Smooth muscle cell (in vitro differentiated cells): ENCODE data around the gene CPNE5. TPM values are rescaled to one million over a fixed set of nuclear protein-coding genes. Genes with fewer than 3 reads are reported as not detected.

Experiments used
- DNase-seq: peaks from one replicate; lab custom pipeline; 2025; ENCODE audit not compliant: unreplicated experiment; lab: John Stamatoyannopoulos, UW
- H2AFZ ChIP-seq: fragments of 200-600 bp; sonication (generic); 2 replicates; pipeline ENCODE4 v1.6.0; 2016; ENCODE audit warnings: antibody characterized with exemption, low read depth, mild to moderate bottlenecking
- H3F3A ChIP-seq: fragments of 200-600 bp; sonication (generic); 2 replicates; pipeline ENCODE4 v1.6.0; 2017; ENCODE audit warnings: antibody characterized with exemption, low read depth
- H3K27ac ChIP-seq: fragments of 200-600 bp; sonication (generic); 2 replicates; pipeline ENCODE4 v1.5.1; 2016; ENCODE audit warnings: low read depth, mild to moderate bottlenecking
- H3K27me3 ChIP-seq: fragments of 200-600 bp; sonication (generic); 2 replicates; pipeline ENCODE4 v1.6.1; 2016; ENCODE audit warnings: low read depth, mild to moderate bottlenecking
- H3K36me3 ChIP-seq: fragments of 200-600 bp; sonication (generic); 2 replicates; pipeline ENCODE4 v1.5.1; 2016; ENCODE audit warnings: low read depth
- H3K4me1 ChIP-seq: fragments of 200-600 bp; sonication (generic); 2 replicates; pipeline ENCODE4 v1.5.1; 2016; ENCODE audit warnings: low read depth
- H3K4me2 ChIP-seq: fragments of 200-600 bp; sonication (generic); 2 replicates; pipeline ENCODE4 v1.6.0; 2016; ENCODE audit warnings: mild to moderate bottlenecking
- H3K4me3 ChIP-seq: fragments of 200-600 bp; sonication (generic); 2 replicates; pipeline ENCODE4 v1.5.1; 2016; ENCODE audit warnings: mild to moderate bottlenecking
- H3K79me2 ChIP-seq: fragments of 200-600 bp; sonication (generic); 2 replicates; pipeline ENCODE4 v1.6.0; 2016; ENCODE audit warnings: low read depth, mild to moderate bottlenecking
- H3K9ac ChIP-seq: fragments of 200-600 bp; sonication (generic); 2 replicates; pipeline ENCODE4 v1.6.0; 2016; ENCODE audit warnings: low read depth
- H3K9me3 ChIP-seq: fragments of 200-600 bp; sonication (generic); replicated peaks from 2 replicates; pipeline ENCODE4 v1.5.1; 2016; ENCODE audit warnings: low read depth
- H4K20me1 ChIP-seq: fragments of 200-600 bp; sonication (generic); 2 replicates; pipeline ENCODE4 v1.6.0; 2016; ENCODE audit warnings: low read depth
- WGBS: methylation state at CpG from one replicate; pipeline ENCODE4 v1.1.7; 2016; ENCODE audit warnings: low lambda C conversion rate; 5-methylcytosine and 5-hydroxymethylcytosine counted together
- polyA plus RNA-seq: library from polyadenylated mRNA; unstranded; fragments of >200 nt; fragmentation: Nextera tagmentation; extraction: Ambion mirVana; gene quantifications from 2 replicates; pipeline ENCODE4 v1.2.1, GENCODE V29; 2016
- total RNA-seq: library from RNA; depleted of rRNA; stranded (reverse); fragments of >200 nt; gene quantifications from 2 replicates; pipeline ENCODE4 v1.2.3, GENCODE V29; 2014
- TF ChIP-seq, protein P1 (sequence below): fragments of 200-600 bp; sonication (generic); IDR thresholded peaks from 2 replicates; pipeline ENCODE4 v1.5.1; 2017; ENCODE audit warnings: borderline replicate concordance, mild to moderate bottlenecking, antibody characterized with exemption; ENCODE audit not compliant: insufficient read depth, poor library complexity, severe bottlenecking

Gene CPNE5
- total and polyA plus RNA-seq, 2 experiments from 2014 or later, result 1.0 TPM; not detected in 1

- Histone ChIP-seq H2AFZ (no peak overlapping the region), H3K79me2 (no peaks in the 10 kb centered on the region), H3K4me1 (no peaks in the 10 kb centered on the region), H3K4me3 (no peak overlapping the region), H3K27me3 (peaks cover 25% of the 10 kb centered on the region), H3K9ac (no peak overlapping the region), H3K36me3 (no peaks in the 10 kb centered on the region), H3F3A (peaks cover 3% of the 10 kb centered on the region), H3K4me2 (no peak overlapping the region), H3K9me3 (no peaks in the 10 kb centered on the region), H4K20me1 (no peaks in the 10 kb centered on the region), H3K27ac (no peak overlapping the region)
- TF ChIP-seq, protein P1, sequence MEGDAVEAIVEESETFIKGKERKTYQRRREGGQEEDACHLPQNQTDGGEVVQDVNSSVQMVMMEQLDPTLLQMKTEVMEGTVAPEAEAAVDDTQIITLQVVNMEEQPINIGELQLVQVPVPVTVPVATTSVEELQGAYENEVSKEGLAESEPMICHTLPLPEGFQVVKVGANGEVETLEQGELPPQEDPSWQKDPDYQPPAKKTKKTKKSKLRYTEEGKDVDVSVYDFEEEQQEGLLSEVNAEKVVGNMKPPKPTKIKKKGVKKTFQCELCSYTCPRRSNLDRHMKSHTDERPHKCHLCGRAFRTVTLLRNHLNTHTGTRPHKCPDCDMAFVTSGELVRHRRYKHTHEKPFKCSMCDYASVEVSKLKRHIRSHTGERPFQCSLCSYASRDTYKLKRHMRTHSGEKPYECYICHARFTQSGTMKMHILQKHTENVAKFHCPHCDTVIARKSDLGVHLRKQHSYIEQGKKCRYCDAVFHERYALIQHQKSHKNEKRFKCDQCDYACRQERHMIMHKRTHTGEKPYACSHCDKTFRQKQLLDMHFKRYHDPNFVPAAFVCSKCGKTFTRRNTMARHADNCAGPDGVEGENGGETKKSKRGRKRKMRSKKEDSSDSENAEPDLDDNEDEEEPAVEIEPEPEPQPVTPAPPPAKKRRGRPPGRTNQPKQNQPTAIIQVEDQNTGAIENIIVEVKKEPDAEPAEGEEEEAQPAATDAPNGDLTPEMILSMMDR, result no peak
- no peak for DNase-seq
- 96% methylated on average over 7 of the region's 7 CpGs for WGBS
Observed at GRCh38 chr6:36833182-36833789, 6.0 kb downstream of the CPNE5 start.

GRCh38 chr6:36832313-36832712 lies 6.9 kb downstream of the CPNE5 start:
- Histone ChIP-seq H3F3A (peaks cover 3% of the 10 kb centered on the region), H3K27ac (no peak overlapping the region), H2AFZ (no peak overlapping the region), H3K4me3 (no peak overlapping the region), H3K4me2 (no peak overlapping the region), H4K20me1 (no peaks in the 10 kb centered on the region), H3K9me3 (no peaks in the 10 kb centered on the region), H3K4me1 (no peaks in the 10 kb centered on the region), H3K27me3 (peaks cover 15% of the 10 kb centered on the region), H3K9ac (no peak overlapping the region), H3K36me3 (no peaks in the 10 kb centered on the region), H3K79me2 (no peaks in the 10 kb centered on the region)
- TF ChIP-seq, protein P1, result no peak
- WGBS, result 95% methylated on average over 5 of the region's 5 CpGs
- DNase-seq, result no peak

DNA sequence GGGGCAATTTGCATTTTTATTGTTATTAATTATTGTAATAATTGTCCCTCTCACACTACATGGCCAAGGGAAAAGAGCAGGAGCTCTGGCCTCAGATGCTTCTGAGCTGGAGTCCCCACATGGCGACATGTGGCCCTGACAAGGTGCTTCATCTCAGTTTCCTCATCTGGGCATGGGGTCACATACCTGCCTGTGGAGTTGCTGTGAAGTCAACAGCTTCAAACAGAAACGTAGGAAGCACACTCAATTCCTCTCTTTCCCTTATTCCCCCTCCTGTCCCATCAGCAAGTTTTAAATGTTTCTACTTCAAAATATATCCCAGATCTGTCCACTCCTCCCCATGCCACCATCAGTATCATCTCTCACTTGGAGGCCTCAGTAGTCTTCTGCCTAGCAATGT lies 8.7 kb downstream of the CPNE5 start:
- no peak overlapping the region for H3K4me2 ChIP-seq
- H3K9ac ChIP-seq, result no peak overlapping the region
- WGBS, result 83% methylated on average over 2 of the region's 2 CpGs
- H3K9me3 ChIP-seq, result no peaks in the 10 kb centered on the region
- H3K36me3 ChIP-seq, result no peaks in the 10 kb centered on the region
- no peaks in the 10 kb centered on the region for H3K79me2 ChIP-seq
- H3K27ac ChIP-seq, result no peak overlapping the region
- H3K4me3 ChIP-seq, result no peak overlapping the region
- H4K20me1 ChIP-seq, result no peaks in the 10 kb centered on the region
- peaks cover 3% of the 10 kb centered on the region for H3F3A ChIP-seq
- DNase-seq, result no peak
- TF ChIP-seq, protein P1, result no peak
- H2AFZ ChIP-seq, result no peak overlapping the region
- H3K27me3 ChIP-seq, result peaks cover 6% of the 10 kb centered on the region
- H3K4me1 ChIP-seq, result no peaks in the 10 kb centered on the region

- H4K20me1 ChIP-seq, result no peaks in the 10 kb centered on the region
- no peaks in the 10 kb centered on the region for H3K4me1 ChIP-seq
- no peak for DNase-seq
- H3K9ac ChIP-seq, result no peak overlapping the region
- WGBS, result 89% methylated on average over 11 of the region's 11 CpGs
- H3K27ac ChIP-seq, result no peak overlapping the region
- no peak overlapping the region for H2AFZ ChIP-seq
- no peaks in the 10 kb centered on the region for H3K9me3 ChIP-seq
- peaks cover 6% of the 10 kb centered on the region for H3K27me3 ChIP-seq
- H3K4me2 ChIP-seq, result no peak overlapping the region
- no peaks in the 10 kb centered on the region for H3K79me2 ChIP-seq
- H3K4me3 ChIP-seq, result no peak overlapping the region
- TF ChIP-seq, protein P1, result no peak
- H3K36me3 ChIP-seq, result no peaks in the 10 kb centered on the region
- peaks cover 2% of the 10 kb centered on the region for H3F3A ChIP-seq
Observed at GRCh38 chr6:36829919-36830544, 9.2 kb downstream of the CPNE5 start.
